NCI-H774 (cell line): Measurements from ENCODE around the gene ATP4A.

ENCODE experiments used
- DNase-seq: peaks from one replicate; lab custom pipeline; 2025; lab: John Stamatoyannopoulos, UW

Gene ATP4A

DNA sequence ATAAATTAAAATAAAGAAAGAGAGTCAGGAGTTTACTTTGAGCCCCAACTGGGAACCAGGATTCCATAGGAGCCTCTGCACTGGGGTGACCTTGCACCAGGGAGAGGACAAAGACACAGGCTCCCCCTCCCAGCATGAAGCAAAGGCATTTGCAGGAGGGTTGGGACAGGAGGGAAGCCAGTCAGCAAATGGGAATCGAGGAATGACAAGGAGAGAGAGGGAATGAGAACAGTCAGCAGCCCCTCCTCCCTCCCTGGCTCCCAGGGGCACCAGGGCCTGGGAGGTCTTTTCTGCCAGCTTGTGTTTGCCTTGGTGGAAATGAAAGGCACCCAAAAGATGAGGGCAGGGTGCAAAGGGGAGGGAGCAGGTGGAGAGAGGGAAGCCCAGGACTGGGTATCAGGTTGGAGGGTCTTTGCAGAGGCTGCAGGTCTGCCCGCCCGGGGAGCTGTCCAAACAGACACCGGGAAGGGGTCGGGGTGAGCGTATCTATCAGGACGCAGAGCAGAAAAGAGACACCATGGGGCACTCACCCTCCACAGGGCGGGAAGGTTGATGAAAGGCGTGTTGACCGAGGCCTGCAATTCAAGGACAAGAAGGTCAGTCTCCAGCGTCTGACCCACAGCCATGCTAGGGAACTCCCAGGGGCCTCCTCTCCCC lies 39.1 kb downstream of the ATP4A start:
- DNase-seq, result no peak

- DNase-seq, result no peak
Measured at GRCh38 chr19:35522745-35523327, 40.6 kb downstream of the ATP4A start.

- DNase-seq, result no peak
Measured at GRCh38 chr19:35521124-35521743, 42.2 kb downstream of the ATP4A start.

DNA sequence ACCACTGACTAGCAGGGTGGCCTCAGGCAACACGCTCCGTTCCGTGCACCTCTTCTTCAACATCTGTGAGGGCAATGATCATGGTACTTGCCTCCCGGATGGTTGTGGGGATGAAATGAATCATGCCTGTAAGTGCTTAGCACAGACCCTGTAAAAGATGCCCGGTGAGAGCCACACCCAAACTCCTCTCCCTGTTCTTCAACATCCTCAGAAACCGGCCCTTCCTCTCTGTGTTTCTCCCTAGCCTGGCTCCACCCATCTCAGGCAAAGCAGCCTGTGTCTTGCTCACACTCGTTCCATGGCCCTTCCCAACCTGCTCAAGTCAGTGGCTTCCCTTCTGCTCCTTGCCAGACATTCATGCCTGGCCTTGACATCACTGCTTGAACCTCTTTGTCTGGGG lies 44.2 kb downstream of the ATP4A start:
- DNase-seq, result no peak

DNA sequence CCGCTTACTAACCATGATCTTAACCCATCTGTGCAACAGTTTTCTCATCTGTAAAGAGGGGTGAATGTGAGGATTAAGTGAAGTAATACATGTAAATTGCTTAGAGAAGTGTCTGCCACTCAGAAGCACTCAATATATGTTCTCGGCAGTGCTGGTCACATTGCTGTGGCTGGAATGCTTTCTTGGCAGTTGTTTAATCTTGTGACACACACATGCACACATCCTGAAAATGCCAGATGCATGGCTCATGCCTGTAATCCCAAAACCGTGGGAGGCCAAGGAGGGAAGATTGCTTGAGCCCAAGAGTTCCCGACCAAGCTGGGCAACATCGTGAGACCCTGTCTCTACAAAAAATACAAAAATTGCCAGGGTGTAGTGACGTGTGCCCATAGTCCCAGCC lies 45.1 kb downstream of the ATP4A start:
- DNase-seq, result no peak

GRCh38 chr19:35517342-35517741 lies 46.1 kb downstream of the ATP4A start:
- DNase-seq, result no peak

DNA sequence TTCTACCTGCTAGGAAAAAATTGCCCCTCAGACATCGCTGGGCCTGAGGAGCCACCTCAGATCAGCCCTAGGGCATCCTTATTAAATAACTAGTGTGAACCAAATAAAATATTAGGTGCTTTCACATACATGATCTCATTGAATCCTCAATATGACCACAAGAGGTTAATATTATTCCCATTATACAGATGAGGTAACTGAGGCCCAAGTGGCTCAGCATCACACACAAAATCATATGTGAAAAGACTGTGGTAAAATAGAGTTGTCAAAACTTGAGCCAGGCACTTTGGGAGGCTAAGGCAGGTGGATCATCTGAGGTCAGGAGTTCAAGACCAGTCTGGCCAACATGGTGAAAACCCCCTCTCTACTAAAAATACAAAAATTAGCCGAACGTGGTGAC lies 47.1 kb downstream of the ATP4A start:
- DNase-seq, result no peak

- DNase-seq, result no peak
Measured at GRCh38 chr19:35514282-35514809, 49.1 kb downstream of the ATP4A start.

- no peak for DNase-seq
Measured at GRCh38 chr19:35513628-35514281, 49.7 kb downstream of the ATP4A start, which contains the start of gene DMKN. TSS of gene DMKN (minus strand) at chr19:35513649. CDS start at chr19:35513475, 174 bp downstream.

GRCh38 chr19:35512831-35513627 lies 50.4 kb downstream of the ATP4A start:
- DNase-seq, result no peak

DNA sequence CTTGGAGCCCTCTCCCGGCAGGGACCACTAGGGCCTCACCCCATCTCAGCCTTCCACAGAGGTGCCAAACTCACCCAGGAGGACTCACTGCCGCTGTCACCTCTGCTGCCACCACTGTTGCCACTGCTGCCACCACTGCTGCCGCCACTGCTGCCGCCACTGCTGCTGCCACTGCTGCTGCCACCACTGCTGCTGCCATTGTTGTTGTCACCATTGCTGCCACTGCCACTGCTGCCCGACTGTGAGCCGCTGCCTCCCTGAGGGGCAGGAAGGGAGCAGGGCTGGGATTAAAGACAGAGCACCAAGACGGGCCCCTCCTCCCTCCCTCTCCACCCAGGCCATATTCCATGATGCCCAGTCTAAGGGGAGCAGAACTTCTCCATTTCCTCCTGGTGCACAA lies 52.1 kb downstream of the ATP4A start:
- DNase-seq, result no peak

DNA sequence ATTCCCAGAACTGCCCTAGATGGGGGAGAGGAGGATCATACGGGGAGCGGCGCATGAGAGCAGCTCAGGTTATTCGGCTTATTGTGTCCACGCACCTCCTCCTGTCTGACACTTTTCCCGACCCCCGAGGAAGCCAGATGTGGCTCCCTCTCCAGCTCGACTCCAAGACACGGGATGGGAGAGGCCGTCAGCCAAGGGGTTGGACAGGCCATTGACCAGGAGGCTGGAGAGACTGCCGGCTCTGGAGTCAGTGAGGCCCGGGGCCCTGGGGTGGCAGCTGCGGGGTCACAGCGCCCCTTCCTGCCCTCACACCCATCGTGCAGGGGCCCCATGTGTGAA lies 52.9 kb downstream of the ATP4A start:
- DNase-seq, result no peak

GRCh38 chr19:35509861-35510625 lies 53.4 kb downstream of the ATP4A start:
- peak; percentile 48 for DNase-seq

- peak; percentile 11 for DNase-seq
Measured at GRCh38 chr19:35509018-35509652, 54.3 kb downstream of the ATP4A start.

- no peak for DNase-seq
Measured at GRCh38 chr19:35508129-35508528, 55.3 kb downstream of the ATP4A start.

DNA sequence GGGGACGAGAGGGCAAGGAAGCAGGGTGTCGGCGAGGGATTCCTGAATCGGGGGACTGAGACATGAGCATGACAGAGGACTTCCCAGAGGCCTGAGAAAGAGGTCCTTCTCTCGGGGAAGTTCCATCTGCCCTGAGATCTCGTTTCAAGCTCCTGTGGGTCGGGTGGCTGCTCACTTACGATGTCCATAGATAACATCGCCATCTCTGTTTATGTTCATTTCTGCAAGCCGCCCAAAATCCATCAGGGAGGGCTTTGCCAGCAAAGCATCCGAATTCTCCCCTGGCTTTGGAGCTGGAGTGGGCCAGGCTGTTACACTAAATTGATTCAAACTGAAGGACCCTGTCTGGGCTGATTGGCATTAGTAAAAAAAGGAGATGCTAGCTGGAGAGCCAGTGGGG lies 55.9 kb downstream of the ATP4A start:
- no peak for DNase-seq

- DNase-seq, result no peak
Measured at GRCh38 chr19:35506011-35506410, 57.4 kb downstream of the ATP4A start.

- DNase-seq, result no peak
Measured at GRCh38 chr19:35502751-35503150, 60.7 kb downstream of the ATP4A start.

DNA sequence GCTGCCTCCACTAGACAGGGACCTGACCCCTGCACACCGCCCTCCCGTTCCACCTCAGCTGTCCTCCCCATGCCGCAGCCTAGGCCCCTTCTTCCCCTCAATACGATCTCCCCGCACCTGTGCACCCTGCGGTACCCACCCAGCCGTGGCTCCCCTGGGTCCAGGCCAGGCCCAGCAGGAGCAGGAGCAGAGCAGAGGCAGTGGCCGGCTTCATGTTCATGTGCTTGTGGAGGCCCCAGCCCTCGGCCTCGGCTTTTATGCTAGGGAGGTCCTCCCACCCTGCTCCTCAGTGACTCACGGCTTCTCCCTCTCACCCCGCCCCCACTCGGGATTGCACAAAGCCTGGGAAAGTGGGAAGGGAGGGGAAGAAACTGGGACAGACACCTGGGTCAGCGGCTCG lies 61.8 kb downstream of the ATP4A start:
- no peak for DNase-seq

DNA sequence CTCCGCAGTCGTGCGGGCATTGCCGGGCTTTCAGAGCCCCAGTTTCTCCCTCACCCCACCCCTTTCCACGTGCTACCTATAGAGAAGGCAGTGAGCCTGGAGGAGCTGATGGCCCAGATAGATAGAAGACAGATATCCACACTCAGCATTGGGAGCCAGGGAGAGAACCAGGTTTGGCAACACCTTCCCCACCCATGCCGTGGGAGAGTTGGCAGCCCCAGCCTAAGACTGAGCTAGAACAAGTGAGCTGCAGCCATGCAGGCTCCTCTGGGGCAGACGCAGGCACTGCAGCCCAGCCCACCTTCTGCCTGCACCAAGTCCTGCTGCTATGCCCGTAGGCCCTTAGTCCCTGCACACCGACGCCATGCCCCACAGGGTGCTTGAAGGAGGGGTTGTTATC lies 62.8 kb downstream of the ATP4A start:
- DNase-seq, result no peak
